ENCODE results near the gene NTN5.
"Not testable (repeated sequence)": the region's sequence is repeated elsewhere in the genome, so short reads cannot be mapped to it uniquely, and the experiment has no call there.

NTN5 gene

GRCh38 chr19:48703316-48703715, 30.5 kb upstream of the NTN5 start:
- Histone ChIP-seq H3K36me3 (ENCODE audit: control insufficient read depth, insufficient read depth, low read length) (no peaks in the 10 kb centered on the region), H3K27me3 (replicated peaks; ENCODE audit: control insufficient read depth, insufficient read depth, low read length) (no peaks in the 10 kb centered on the region)
- no peak for TF ChIP-seq CTCF (IDR thresholded peaks at IDR 0.05; ENCODE audit: insufficient read depth, low read length, poor library complexity, severe bottlenecking)

GRCh38 chr19:48702701-48703100, 29.9 kb upstream of the NTN5 start:
- TF ChIP-seq CTCF (IDR thresholded peaks at IDR 0.05; ENCODE audit: insufficient read depth, low read length, poor library complexity, severe bottlenecking): no peak
- no peaks in the 10 kb centered on the region for H3K36me3 ChIP-seq (ENCODE audit: control insufficient read depth, insufficient read depth, low read length)
- no peaks in the 10 kb centered on the region for H3K27me3 ChIP-seq (replicated peaks; ENCODE audit: control insufficient read depth, insufficient read depth, low read length)
- no peak overlapping the region for H3K4me3 ChIP-seq (replicated peaks; ENCODE audit: low read depth, low read length)
- no peak for DNase-seq (ENCODE audit: extremely low read depth, insufficient read length)

More at GRCh38 chr19:48703316-48703715, 30.5 kb upstream of the NTN5 start:
- H3K4me3 ChIP-seq (replicated peaks; ENCODE audit: low read depth, low read length): no peak overlapping the region
- no peak for DNase-seq (ENCODE audit: extremely low read depth, insufficient read length)

GRCh38 chr19:48698046-48698445, 25.2 kb upstream of the NTN5 start:
- no peak overlapping the region for H3K4me3 ChIP-seq (replicated peaks; ENCODE audit: low read depth, low read length)
- no peak for DNase-seq (ENCODE audit: extremely low read depth, insufficient read length)
- H3K36me3 ChIP-seq (ENCODE audit: control insufficient read depth, insufficient read depth, low read length): no peaks in the 10 kb centered on the region
- no peaks in the 10 kb centered on the region for H3K27me3 ChIP-seq (replicated peaks; ENCODE audit: control insufficient read depth, insufficient read depth, low read length)
- no peak for TF ChIP-seq CTCF (IDR thresholded peaks at IDR 0.05; ENCODE audit: insufficient read depth, low read length, poor library complexity, severe bottlenecking)

GRCh38 chr19:48696353-48697010, 23.7 kb upstream of the NTN5 start:
- Histone ChIP-seq H3K36me3 (ENCODE audit: control insufficient read depth, insufficient read depth, low read length) (no peaks in the 10 kb centered on the region), H3K4me3 (replicated peaks; ENCODE audit: low read depth, low read length) (no peak overlapping the region), H3K27me3 (replicated peaks; ENCODE audit: control insufficient read depth, insufficient read depth, low read length) (no peaks in the 10 kb centered on the region)
- TF ChIP-seq CTCF (IDR thresholded peaks at IDR 0.05; ENCODE audit: insufficient read depth, low read length, poor library complexity, severe bottlenecking): no peak
- no peak for DNase-seq (ENCODE audit: extremely low read depth, insufficient read length)

- Histone ChIP-seq H3K36me3 (ENCODE audit: control insufficient read depth, insufficient read depth, low read length) (no peaks in the 10 kb centered on the region), H3K4me3 (replicated peaks; ENCODE audit: low read depth, low read length) (no peak within 1 kb of the TSS), H3K27me3 (replicated peaks; ENCODE audit: control insufficient read depth, insufficient read depth, low read length) (no peaks in the 10 kb centered on the region)
- no peak for DNase-seq (ENCODE audit: extremely low read depth, insufficient read length)
- TF ChIP-seq CTCF (IDR thresholded peaks at IDR 0.05; ENCODE audit: insufficient read depth, low read length, poor library complexity, severe bottlenecking): no peak
Observed at GRCh38 chr19:48695743-48696352, 23.0 kb upstream of the NTN5 start, which contains the start of gene FUT2. Gene FUT2, plus strand, starts transcription at chr19:48695971. Its CDS starts 6,986 bp downstream, at chr19:48702957.

- H3K27me3 ChIP-seq (replicated peaks; ENCODE audit: control insufficient read depth, insufficient read depth, low read length); H3K36me3 ChIP-seq (ENCODE audit: control insufficient read depth, insufficient read depth, low read length); DNase-seq (ENCODE audit: extremely low read depth, insufficient read length); H3K4me3 ChIP-seq (replicated peaks; ENCODE audit: low read depth, low read length): not testable (repeated sequence)
Observed at GRCh38 chr19:48693629-48694028, 20.8 kb upstream of the NTN5 start.

Measured in GM06990 (cell line).